Measurements from ENCODE around the gene TUBB8B. TPM values are rescaled to one million over a fixed set of nuclear protein-coding genes. Genes with fewer than 3 reads are reported as not detected.
"Not testable (repeated sequence)": the region's sequence is repeated elsewhere in the genome, so short reads cannot be mapped to it uniquely, and the experiment has no call there.

Gene TUBB8B
- total RNA-seq, result not detected in 2 replicates
- long read RNA-seq, result 0 reads

GRCh38 chr18:49176-49665 lies at the start of gene TUBB8B:
Gene TUBB8B (minus strand): TSS chr18:49615. CDS start chr18:49557, 58 bp downstream.
- H3K36me3 Mint-ChIP-seq (ENCODE audit: unreplicated experiment); H3K4me3 Mint-ChIP-seq (ENCODE audit: unreplicated experiment); DNase-seq (ENCODE audit: extremely low spot score, unreplicated experiment); H3K27me3 Mint-ChIP-seq (ENCODE audit: unreplicated experiment); H3K4me1 Mint-ChIP-seq (ENCODE audit: unreplicated experiment); H3K27ac Mint-ChIP-seq (ENCODE audit: unreplicated experiment); H3K9me3 Mint-ChIP-seq (ENCODE audit: unreplicated experiment): not testable (repeated sequence)

- not testable (repeated sequence) for H3K27ac Mint-ChIP-seq (ENCODE audit: unreplicated experiment); H3K4me3 Mint-ChIP-seq (ENCODE audit: unreplicated experiment); H3K9me3 Mint-ChIP-seq (ENCODE audit: unreplicated experiment); H3K36me3 Mint-ChIP-seq (ENCODE audit: unreplicated experiment); H3K4me1 Mint-ChIP-seq (ENCODE audit: unreplicated experiment)
- peak; percentile 51 for DNase-seq (ENCODE audit: extremely low spot score, unreplicated experiment)
- peaks cover 19% of the 10 kb centered on the region for H3K27me3 Mint-ChIP-seq (ENCODE audit: unreplicated experiment)
- peak; percentile 29 for TF ChIP-seq CTCF (IDR thresholded peaks at IDR 0.05)
Measured at GRCh38 chr18:97252-97914, 48.0 kb upstream of the TUBB8B start.

GRCh38 chr18:96767-97131 lies 47.3 kb upstream of the TUBB8B start:
- H3K9me3 Mint-ChIP-seq (ENCODE audit: unreplicated experiment); DNase-seq (ENCODE audit: extremely low spot score, unreplicated experiment); H3K4me3 Mint-ChIP-seq (ENCODE audit: unreplicated experiment); H3K36me3 Mint-ChIP-seq (ENCODE audit: unreplicated experiment); H3K27ac Mint-ChIP-seq (ENCODE audit: unreplicated experiment); H3K4me1 Mint-ChIP-seq (ENCODE audit: unreplicated experiment): not testable (repeated sequence)
- peaks cover 19% of the 10 kb centered on the region for H3K27me3 Mint-ChIP-seq (ENCODE audit: unreplicated experiment)

GRCh38 chr18:96101-96766 lies 46.8 kb upstream of the TUBB8B start:
- peak; percentile 64 for DNase-seq (ENCODE audit: extremely low spot score, unreplicated experiment)
- H3K4me3 Mint-ChIP-seq (ENCODE audit: unreplicated experiment); H3K36me3 Mint-ChIP-seq (ENCODE audit: unreplicated experiment); H3K4me1 Mint-ChIP-seq (ENCODE audit: unreplicated experiment); H3K27ac Mint-ChIP-seq (ENCODE audit: unreplicated experiment); H3K9me3 Mint-ChIP-seq (ENCODE audit: unreplicated experiment): not testable (repeated sequence)
- H3K27me3 Mint-ChIP-seq (ENCODE audit: unreplicated experiment), result peaks cover 14% of the 10 kb centered on the region

GRCh38 chr18:95580-95979 lies 46.2 kb upstream of the TUBB8B start:
- not testable (repeated sequence) for H3K9me3 Mint-ChIP-seq (ENCODE audit: unreplicated experiment); H3K36me3 Mint-ChIP-seq (ENCODE audit: unreplicated experiment); H3K4me1 Mint-ChIP-seq (ENCODE audit: unreplicated experiment); H3K4me3 Mint-ChIP-seq (ENCODE audit: unreplicated experiment); H3K27ac Mint-ChIP-seq (ENCODE audit: unreplicated experiment)
- H3K27me3 Mint-ChIP-seq (ENCODE audit: unreplicated experiment), result peaks cover 10% of the 10 kb centered on the region
- peak; percentile 81 for DNase-seq (ENCODE audit: extremely low spot score, unreplicated experiment)

GRCh38 chr18:93897-94408 lies 44.5 kb upstream of the TUBB8B start:
- H3K27ac Mint-ChIP-seq (ENCODE audit: unreplicated experiment); H3K27me3 Mint-ChIP-seq (ENCODE audit: unreplicated experiment); H3K4me1 Mint-ChIP-seq (ENCODE audit: unreplicated experiment); H3K4me3 Mint-ChIP-seq (ENCODE audit: unreplicated experiment); H3K36me3 Mint-ChIP-seq (ENCODE audit: unreplicated experiment); H3K9me3 Mint-ChIP-seq (ENCODE audit: unreplicated experiment): not testable (repeated sequence)
- peak; percentile 34 for DNase-seq (ENCODE audit: extremely low spot score, unreplicated experiment)

- not testable (repeated sequence) for H3K36me3 Mint-ChIP-seq (ENCODE audit: unreplicated experiment); H3K27ac Mint-ChIP-seq (ENCODE audit: unreplicated experiment); H3K4me1 Mint-ChIP-seq (ENCODE audit: unreplicated experiment); H3K27me3 Mint-ChIP-seq (ENCODE audit: unreplicated experiment); H3K9me3 Mint-ChIP-seq (ENCODE audit: unreplicated experiment); H3K4me3 Mint-ChIP-seq (ENCODE audit: unreplicated experiment)
- peak; percentile 10 for DNase-seq (ENCODE audit: extremely low spot score, unreplicated experiment)
Measured at GRCh38 chr18:91561-91960, 42.1 kb upstream of the TUBB8B start.

- not testable (repeated sequence) for H3K4me1 Mint-ChIP-seq (ENCODE audit: unreplicated experiment); H3K36me3 Mint-ChIP-seq (ENCODE audit: unreplicated experiment); H3K9me3 Mint-ChIP-seq (ENCODE audit: unreplicated experiment); H3K27ac Mint-ChIP-seq (ENCODE audit: unreplicated experiment); H3K27me3 Mint-ChIP-seq (ENCODE audit: unreplicated experiment); H3K4me3 Mint-ChIP-seq (ENCODE audit: unreplicated experiment)
- DNase-seq (ENCODE audit: extremely low spot score, unreplicated experiment), result peak; percentile 40
Measured at GRCh38 chr18:90396-91193, 41.2 kb upstream of the TUBB8B start.

GRCh38 chr18:89124-89523 lies 39.7 kb upstream of the TUBB8B start:
- H3K9me3 Mint-ChIP-seq (ENCODE audit: unreplicated experiment); H3K27ac Mint-ChIP-seq (ENCODE audit: unreplicated experiment); H3K4me3 Mint-ChIP-seq (ENCODE audit: unreplicated experiment); DNase-seq (ENCODE audit: extremely low spot score, unreplicated experiment); H3K4me1 Mint-ChIP-seq (ENCODE audit: unreplicated experiment); H3K27me3 Mint-ChIP-seq (ENCODE audit: unreplicated experiment); H3K36me3 Mint-ChIP-seq (ENCODE audit: unreplicated experiment): not testable (repeated sequence)

GRCh38 chr18:84801-85200 lies 35.4 kb upstream of the TUBB8B start:
- H3K4me1 Mint-ChIP-seq (ENCODE audit: unreplicated experiment); H3K4me3 Mint-ChIP-seq (ENCODE audit: unreplicated experiment); H3K9me3 Mint-ChIP-seq (ENCODE audit: unreplicated experiment); H3K36me3 Mint-ChIP-seq (ENCODE audit: unreplicated experiment); H3K27ac Mint-ChIP-seq (ENCODE audit: unreplicated experiment); H3K27me3 Mint-ChIP-seq (ENCODE audit: unreplicated experiment): not testable (repeated sequence)
- DNase-seq (ENCODE audit: extremely low spot score, unreplicated experiment), result peak; percentile 73
